GM21423 (cell line): ENCODE measurements around the gene TMPRSS11A.

ENCODE experiments used
- ATAC-seq: cut with Tn5 transposase; IDR thresholded peaks from one replicate; pipeline ENCODE4 v1.9.1; 2021; ENCODE audit warnings: mild to moderate bottlenecking, moderate library complexity; ENCODE audit not compliant: unreplicated experiment

Gene TMPRSS11A

GRCh38 chr4:67963356-67963755 lies at the start of gene TMPRSS11A:
TMPRSS11A (minus strand) TSS chr4:67963493; CDS start chr4:67963393, 100 bp downstream.
- no peak for ATAC-seq

GRCh38 chr4:68011684-68012083 lies 48.4 kb upstream of the TMPRSS11A start:
- no peak for ATAC-seq

DNA sequence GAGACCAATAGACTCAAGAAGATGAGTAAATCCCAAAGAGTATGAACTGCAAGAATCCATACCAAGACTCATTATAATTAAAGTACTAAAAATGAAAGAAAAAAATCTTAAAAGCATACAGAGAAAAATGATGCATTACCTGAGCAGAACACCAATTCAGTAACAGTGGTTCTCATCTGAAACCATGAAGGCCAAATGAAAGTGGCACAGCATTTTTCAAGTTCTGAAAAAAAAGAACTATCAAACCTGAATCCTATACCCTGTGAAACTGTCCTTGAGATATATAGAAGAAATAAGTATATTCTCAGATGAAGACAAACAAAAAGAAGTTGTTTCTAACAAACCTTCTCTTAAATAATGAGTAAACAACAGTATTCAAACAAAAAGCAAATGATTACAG lies 39.6 kb upstream of the TMPRSS11A start:
- ATAC-seq, result no peak

GRCh38 chr4:67996127-67996526 lies 32.8 kb upstream of the TMPRSS11A start:
- ATAC-seq, result no peak

DNA sequence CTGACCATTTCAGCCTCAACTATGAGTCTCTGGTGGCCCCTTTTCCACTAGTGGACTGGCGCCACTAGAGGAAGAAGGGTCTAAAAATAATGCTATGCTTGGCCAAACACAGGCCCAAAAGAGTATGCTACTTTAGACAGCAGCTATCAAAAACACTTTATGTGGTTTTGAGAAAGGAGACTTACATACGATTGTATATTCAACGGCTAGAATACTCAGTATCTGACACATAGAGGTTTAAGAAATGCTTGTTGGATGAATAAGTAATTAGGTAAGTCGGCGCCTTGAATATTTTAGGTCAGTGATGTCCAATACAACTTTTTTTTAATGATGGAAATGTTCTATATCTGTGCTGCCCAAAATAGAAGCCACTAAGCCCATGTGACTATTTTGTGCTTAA lies 25.7 kb upstream of the TMPRSS11A start:
- no peak for ATAC-seq

- no peak for ATAC-seq
Observed at GRCh38 chr4:67983333-67983732, 20.0 kb upstream of the TMPRSS11A start.

DNA sequence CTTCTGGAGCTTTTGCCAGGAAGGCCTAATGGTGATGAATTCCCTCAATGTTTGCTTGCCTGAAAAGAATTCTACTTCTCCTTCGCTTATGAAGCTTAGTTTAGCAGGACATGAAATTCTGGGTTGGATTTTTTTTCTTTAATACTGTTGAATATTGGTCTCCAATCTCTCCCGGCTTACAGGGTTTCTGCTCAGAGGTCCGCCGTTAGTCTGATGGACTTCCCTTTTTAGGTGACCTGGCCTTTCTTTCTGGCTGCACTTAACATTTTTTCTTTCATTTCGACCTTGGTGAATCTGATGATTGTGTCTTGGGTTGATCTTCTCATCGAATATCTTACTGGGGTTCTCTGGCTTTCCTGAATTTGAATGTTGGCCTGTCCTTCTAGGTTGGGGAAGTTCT lies 17.2 kb upstream of the TMPRSS11A start:
- ATAC-seq, result no peak

GRCh38 chr4:67973608-67974007 lies 10.3 kb upstream of the TMPRSS11A start:
- ATAC-seq, result no peak

- ATAC-seq, result no peak
Observed at GRCh38 chr4:67954890-67955289, 8.4 kb downstream of the TMPRSS11A start.

DNA sequence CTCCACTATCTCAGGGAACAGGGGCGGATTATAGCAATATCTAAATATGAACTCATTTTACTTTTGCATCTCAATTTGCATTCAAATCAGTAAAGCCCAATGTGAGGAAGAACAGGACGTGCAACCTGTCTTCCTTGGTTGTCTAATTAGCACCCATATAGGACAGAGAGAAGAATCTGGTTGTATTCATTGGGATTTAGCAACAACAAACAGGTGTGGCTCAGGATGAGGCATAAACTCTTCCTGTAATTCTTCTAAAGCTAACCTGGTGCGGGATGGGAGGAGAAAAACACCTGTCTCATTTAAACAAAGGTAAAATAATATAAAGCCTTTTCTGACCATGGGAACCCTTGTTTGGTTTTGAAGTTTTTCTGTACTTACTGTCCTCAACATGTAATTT lies 22.2 kb downstream of the TMPRSS11A start:
- ATAC-seq, result no peak

DNA sequence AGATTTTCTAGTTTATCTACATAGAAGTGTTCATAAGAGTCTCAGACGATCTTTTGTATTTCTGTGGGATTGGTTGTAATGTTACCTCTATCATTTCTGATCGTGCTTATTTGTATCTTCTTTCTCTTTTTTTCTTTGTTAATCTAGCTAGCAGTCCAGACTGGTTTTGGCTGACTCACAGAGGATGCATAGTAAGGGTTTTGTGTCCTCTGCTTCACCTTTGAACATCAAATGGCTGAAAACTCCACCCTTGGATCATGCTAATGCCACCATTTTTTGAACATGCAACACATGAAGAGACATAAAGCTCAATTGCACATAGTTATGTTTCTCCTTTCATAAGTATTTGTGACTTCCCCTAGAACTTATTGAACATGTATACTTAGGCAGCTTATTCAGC lies 22.8 kb downstream of the TMPRSS11A start:
- no peak for ATAC-seq

GRCh38 chr4:67939195-67939594 lies 24.1 kb downstream of the TMPRSS11A start:
- no peak for ATAC-seq

GRCh38 chr4:67935888-67936287 lies 27.4 kb downstream of the TMPRSS11A start:
- ATAC-seq, result no peak

- no peak for ATAC-seq
Observed at GRCh38 chr4:67934628-67935027, 28.7 kb downstream of the TMPRSS11A start.

GRCh38 chr4:67933755-67934154 lies 29.5 kb downstream of the TMPRSS11A start:
- ATAC-seq, result no peak

- no peak for ATAC-seq
Observed at GRCh38 chr4:67933038-67933437, 30.3 kb downstream of the TMPRSS11A start.

GRCh38 chr4:67931256-67931655 lies 32.0 kb downstream of the TMPRSS11A start:
- ATAC-seq, result no peak

GRCh38 chr4:67929426-67929825 lies 33.9 kb downstream of the TMPRSS11A start:
- no peak for ATAC-seq

DNA sequence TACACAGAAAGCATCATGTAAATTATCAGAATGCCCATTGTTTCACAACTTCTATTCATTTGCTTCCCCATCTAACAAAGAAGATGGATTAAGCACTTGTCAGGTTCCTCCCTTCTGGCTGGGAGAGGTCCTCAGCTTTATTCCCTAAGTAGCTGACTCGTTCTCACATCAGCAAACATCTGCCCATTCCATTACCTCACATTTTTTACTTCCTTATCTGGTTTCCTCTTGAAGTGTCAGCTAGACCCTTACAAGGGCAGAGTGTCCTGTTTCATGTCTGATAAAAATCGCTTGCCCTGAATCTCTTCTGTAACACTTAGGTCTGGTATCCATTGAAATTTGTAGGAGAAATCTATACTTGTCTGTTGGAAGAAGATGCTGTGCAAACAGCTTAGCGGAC lies 34.7 kb downstream of the TMPRSS11A start:
- ATAC-seq, result no peak

GRCh38 chr4:67927251-67927650 lies 36.0 kb downstream of the TMPRSS11A start:
- no peak for ATAC-seq

GRCh38 chr4:67926485-67926884 lies 36.8 kb downstream of the TMPRSS11A start:
- ATAC-seq, result no peak

- ATAC-seq, result no peak
Observed at GRCh38 chr4:67922697-67923096, 40.6 kb downstream of the TMPRSS11A start.

GRCh38 chr4:67918428-67918827 lies 44.9 kb downstream of the TMPRSS11A start:
- no peak for ATAC-seq
